HG02852 (cell line): Measurements from ENCODE around the gene DSG2.

Source experiments
- ATAC-seq: cut with Tn5 transposase; IDR thresholded peaks from one replicate; pipeline ENCODE4 v1.9.1; 2021; ENCODE audit warnings: mild to moderate bottlenecking, moderate library complexity; ENCODE audit not compliant: unreplicated experiment

DSG2 gene

DNA sequence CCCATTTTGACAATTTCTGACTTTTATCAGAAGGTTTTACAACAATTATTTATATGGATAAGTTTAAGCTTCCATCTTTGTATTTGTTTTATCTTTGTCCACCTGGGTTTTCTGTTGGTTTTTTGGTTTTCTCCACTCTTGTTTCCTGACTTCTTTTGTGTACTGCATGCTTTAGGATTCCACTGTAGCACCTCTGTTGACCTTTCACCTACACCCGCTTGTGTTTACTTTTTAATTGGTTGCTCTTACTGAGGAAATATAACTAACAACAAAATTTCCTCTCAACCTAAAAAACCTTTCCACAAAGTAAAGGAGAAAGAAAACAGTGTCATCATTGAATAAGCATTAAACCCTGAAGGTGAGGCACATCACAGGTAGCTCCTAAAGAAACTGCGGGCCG lies 53.9 kb downstream of the DSG2 start:
- no peak for ATAC-seq

DNA sequence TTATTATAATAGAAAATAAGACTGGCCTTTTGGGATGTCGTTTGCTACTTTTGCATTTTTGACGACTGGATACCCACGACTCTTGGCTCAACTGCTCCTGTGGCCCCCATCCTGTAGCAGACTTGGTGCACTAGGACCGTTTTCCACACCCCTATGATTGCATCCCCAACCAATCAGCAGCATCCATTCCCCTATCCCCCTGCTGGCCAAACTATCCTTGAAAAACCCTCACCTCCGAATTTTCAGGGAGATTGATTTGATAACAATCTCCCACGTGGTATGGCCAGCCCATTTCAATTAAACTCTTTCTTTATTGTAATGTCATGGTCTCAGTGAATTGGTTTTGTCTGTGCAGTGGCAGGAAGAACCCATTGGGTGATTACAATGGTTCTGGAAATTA lies 55.8 kb downstream of the DSG2 start:
- no peak for ATAC-seq

DNA sequence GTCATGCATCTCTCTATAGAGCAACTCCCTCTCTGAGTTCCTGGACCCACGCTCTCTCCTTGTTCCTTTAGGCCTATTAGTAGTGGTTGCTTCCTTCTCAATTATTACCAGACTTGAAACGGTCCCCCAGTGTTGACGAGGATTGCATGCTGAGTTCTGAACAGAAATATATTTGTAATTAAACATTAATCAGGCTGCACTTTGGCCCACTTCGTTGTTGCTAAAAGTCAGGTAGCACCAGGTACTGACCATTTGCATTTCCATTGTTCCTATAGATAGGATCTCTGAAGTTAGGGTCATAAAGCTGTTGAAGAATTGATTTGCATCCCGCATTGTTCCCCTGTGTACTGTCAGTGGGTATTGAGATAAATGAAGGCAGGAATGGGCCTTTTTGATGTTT lies 56.8 kb downstream of the DSG2 start:
- no peak for ATAC-seq

DNA sequence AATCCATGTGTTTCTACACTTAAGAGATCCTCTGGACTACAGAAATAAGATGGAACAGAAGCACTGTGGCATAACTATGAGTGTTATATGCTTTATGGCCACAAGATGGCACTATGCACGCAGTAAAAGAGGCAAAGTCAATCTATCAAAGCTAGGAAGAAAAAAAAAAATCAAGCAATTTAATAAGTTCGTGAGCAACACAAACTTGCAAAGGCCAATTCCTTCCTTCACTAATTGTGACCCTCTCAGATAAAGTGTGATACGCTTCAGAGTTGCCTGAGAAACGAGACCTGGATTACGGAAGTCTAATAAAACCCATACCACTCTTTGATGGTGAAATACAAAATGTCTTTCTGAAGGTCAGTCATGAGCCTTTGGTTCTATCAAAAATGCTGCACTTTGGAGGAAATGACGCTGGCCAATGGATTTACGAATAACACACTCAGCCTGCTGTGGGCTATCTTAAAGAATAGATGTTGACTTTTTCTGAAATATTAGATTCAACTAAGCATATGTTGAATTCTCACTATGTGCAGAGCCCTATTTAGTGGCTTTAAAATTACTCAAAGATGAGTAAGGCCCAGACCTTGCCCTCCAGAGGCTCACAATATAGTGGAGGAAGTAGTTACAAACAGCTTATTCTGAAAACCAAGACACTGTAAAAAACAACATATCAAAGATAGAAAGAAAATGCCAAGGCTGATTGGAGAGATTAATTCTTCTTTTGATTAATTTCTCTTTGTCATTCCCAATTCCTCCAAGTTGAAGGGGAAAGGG lies 58.2 kb downstream of the DSG2 start:
- ATAC-seq: peak; percentile 76

DNA sequence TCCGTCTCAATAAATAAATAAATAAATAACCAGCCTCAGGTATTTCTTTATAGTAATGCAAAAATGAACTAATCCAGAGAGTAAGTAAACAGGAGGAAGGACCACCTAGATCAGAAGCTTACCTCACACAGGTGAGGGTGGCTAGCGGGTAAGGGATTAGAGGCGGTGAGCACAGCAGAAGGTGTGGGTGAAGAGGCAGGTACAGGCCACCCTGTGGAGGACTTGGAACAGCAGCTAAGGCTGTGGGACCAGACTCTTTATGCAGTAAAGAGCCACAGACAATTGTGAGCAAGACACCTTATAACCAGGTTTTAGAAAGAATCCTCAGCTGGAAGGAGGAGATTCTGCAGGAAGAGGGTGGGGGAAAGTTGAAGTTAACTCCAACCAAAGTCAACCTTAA lies 59.5 kb downstream of the DSG2 start:
- no peak for ATAC-seq

DNA sequence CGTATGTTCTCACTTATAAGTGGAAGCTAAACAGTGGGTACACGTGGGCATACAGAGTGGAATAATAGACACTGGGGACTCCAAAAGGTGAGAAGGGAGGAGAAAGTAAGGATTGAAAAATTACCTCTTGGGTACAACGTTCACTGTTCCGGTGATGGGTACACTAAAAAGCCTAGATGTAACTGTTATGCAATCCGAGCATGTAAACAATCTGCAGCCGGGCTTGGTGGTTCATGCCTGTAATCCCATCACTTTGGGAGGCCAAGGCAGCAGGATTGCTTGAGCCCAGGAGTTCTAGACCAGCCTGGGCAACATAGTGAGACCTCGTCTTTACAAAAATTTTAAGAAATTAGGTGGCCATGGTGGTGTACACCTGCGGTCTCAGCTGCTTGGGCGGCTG lies 60.6 kb downstream of the DSG2 start:
- ATAC-seq: no peak

DNA sequence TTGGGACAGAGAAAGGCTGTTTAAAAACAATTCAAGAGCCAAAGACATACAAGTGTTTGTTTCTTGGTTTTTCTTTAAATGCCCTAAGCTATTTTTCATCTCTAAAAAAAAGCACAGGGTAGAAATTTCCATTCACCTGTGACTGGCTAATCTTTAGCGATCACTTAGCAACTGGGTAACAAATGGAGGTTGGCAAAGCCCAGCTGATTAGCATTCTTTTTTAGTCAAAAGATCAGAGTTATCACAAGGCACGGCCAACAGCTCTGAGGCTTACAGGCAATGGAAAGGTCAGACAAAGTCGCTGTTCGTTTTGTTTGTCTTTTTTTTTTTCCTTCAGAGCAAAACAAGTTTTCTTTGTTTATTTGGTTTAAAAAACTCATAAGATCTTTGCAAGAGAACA lies 64.7 kb downstream of the DSG2 start:
- no peak for ATAC-seq

DNA sequence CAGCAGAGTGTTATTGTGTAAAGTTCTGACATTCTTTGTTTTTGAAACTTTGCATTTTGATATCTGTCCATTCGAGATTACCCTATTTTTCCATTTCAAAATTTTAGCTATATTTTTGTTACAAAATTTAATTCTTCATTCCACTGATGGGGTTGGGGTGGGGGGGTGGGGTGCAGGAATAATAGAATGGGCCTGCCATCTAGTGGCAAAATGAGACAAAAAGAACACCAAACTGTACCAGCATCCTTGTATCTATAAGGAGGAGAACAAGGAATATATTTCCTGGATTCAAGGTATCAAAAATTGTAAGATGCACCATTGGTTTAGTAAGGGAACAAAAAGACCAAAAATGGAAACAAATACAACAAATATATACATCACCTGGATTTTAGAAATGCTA lies 65.8 kb downstream of the DSG2 start:
- no peak for ATAC-seq

DNA sequence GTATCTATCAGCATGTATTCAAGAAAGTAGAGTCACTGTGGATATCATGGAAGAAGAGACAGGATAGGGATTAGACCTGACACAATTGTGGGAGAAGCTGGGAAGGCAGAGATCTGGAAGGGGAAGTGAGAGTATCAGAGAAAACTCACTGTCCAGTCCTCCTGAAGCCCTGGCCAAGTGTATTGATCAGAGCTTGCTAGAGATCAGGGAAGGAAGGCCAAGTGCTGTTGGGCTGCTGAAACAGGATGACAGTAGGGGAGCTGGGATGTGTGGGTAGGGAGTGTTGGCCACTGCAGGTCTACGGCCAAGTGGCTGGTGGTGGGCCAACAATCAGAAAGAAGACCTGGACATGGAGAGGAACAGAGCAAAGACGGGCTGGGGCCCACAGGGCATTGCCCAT lies 67.4 kb downstream of the DSG2 start:
- no peak for ATAC-seq

DNA sequence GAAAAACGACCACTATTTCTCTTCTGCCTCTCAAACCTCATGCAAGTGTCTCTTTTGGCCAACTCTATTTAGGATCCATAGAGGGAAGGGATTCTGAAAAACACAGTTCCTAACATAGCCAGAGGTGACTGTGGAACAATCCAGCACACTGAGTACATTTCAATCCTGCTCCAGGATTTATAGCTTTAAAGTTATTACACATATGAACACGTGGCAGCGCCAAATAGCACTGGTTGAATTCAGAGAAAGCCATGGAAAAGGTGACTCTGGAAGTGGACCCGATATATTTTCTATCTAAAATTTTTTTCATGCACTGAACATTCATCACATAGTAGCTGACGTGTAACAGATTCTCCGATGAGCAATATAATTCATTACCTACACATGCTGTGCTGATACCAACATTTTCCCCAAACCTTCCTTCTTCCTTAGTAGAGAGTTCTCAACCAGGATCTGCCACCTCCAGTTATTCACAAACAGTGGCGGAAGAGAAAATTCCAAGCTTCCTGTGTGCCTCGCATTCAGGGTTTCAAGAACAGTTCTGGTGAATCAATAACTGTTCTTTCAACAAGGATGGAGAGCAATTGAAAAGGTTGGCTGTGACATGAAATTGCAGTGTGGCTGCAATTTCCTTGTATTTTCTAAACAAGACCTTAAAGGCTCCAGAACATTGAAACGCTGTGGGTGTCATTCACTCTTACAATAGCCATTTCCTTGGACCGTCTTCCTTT lies 68.0 kb downstream of the DSG2 start:
- no peak for ATAC-seq

DNA sequence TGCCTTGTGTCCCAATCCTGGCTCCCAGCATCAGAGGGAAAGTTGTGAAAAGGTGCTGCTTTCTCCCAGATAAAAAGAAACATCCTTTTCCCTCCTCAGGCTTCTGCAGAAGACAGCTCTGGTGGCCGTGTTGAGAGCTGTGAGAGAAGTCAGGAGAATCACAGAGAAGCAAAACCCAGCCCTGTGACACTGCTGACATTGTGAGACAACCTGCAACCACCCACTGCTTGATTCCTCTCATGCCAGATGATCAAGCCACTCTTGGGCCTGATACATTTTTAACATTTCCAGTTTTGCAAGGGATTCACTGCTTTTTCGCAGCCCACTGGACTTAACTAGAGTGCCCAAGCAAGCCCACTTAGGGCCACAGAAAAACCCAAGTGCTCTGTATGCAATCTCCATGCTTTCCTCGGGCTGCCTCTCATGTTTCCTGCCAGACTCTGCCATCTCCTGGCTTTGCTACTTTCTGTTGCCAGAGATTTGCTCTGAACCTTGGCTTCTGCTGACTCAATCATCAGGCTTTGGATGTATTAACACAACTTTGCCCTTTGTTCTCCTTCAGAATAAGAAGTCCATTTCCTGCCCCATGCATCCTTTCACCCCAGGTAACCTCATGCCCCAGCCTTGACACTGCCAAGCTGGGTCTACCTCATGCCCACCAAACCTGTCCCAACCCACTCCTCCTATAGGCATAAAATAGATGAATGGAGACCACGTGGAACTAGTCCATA lies 68.8 kb downstream of the DSG2 start:
- ATAC-seq: no peak

DNA sequence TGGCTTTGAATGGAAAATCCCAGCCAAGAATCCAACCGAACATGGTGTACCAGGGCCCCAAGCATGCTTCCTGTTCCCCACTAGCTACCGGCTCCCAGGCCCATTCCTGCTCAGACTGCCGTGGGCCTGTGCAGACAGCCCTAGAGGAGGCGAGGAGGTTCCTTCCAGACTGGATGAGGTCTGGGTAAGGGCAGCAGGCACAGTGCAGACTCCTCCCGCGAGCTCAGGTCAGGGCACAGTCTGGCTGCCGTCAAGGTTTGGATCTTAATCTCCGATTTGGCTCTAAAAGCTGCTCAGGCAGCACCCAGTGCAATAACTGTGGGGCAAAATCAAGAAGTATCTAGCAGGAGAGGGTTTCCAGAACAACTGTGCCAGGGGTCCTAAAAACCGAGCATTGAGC lies 74.4 kb downstream of the DSG2 start:
- ATAC-seq: no peak

DNA sequence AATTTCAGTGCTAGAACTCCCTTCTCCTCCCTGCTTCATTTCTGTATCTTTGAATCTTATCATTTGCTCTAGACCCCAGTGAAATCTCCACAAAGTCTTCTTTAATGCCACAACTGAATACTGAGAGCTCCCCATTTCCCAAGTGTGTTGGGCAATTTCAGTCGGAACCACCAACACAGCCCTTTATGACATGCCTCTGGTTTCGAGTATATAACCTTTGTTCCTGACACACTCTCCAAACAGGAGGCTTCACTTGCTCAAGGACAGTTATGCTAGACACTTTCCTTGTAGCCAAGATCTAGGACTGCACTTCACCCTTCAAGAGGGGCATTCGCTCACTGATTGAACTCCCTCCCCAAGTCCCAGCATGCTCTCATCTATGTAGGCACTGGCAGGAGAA lies 75.1 kb downstream of the DSG2 start:
- ATAC-seq: no peak

DNA sequence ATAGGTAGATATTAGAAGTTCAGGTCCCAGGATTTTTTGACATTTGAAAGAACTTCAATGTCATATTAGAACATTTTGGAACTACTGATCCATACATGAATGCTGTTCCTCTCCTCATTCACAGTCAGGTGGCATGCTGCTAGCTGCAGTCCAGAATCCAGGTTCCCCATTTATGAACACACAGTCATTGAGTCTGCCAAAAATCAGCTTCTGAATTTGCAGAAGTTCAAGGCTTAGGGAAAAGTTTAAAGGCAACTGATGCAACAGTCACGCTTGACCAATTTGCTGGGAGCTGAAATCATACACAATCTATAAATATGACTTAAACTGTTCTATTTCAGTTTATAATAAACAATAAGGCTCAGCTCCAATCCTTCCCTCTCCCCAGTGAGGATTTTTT lies 76.4 kb downstream of the DSG2 start:
- no peak for ATAC-seq

DNA sequence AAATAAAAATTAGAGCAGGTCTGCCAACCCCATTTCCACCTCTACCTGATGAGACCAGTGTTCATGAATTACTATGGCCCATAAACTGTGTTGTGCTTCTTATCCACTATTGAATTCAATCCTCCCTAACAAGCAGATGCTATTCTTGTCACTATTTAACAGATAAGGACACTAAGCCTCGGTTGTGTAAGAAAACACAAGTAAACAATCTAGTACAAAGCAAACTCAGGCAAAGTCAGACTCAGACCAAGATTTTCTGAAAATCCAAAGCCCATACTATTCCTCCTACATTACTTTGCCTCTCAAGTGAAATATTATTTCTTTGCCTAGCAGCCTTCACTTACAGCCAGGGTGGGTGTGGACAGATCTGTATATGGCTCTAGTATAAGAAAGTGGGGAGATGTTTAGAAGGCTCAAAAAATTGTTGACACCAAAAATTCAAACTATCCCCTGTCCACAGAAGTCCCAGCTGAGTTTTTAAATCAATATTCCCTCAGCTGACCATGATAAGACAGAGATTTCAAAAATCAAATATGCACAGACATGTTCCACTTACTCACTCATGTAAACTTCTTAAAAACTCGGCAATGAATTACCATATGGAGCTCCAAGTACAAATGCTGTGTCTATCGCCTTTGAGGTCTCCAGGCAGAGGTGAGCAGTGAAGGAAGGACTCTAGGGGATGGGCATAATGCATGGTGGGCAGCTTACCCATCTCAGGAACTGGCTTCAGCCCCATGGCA lies 77.7 kb downstream of the DSG2 start:
- no peak for ATAC-seq

DNA sequence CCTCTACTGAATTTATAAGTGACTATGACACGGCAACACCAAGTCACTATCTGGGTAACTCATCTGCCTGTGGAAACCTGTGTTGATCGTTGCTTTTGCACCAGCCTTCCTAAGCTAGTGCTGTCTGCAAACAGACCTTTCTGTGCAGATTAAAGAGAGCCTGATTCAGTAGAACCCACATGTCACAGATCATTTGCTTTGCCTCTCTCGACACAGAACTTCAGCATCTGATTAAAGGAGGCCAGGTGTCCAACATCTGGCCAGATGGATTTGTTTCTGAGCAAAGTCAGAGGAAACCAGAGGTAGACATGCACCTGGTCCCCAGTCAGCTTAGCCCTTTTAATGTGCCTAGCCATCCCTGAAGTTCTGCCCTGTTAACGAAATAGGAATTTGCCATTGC lies 78.7 kb downstream of the DSG2 start:
- ATAC-seq: peak; percentile 77

DNA sequence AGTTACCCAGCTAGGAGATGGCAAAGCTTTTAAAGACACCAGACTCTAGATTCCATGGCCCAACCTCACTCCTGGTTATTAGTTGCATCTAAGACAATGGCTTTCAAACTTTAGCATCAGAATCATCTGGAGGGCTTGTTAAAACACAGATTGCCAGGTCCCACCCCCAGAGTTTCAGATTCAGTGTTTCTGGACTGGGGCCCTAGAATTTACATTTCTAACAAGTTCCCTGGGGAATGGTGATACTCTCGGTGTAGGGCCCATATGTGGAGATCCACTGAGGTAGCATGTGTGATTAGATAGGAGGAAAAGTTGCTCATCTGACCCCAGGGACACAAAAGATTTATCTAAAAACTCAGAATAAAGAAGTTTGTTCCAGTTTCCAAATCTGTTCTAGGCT lies 79.2 kb downstream of the DSG2 start:
- ATAC-seq: peak; percentile 30

DNA sequence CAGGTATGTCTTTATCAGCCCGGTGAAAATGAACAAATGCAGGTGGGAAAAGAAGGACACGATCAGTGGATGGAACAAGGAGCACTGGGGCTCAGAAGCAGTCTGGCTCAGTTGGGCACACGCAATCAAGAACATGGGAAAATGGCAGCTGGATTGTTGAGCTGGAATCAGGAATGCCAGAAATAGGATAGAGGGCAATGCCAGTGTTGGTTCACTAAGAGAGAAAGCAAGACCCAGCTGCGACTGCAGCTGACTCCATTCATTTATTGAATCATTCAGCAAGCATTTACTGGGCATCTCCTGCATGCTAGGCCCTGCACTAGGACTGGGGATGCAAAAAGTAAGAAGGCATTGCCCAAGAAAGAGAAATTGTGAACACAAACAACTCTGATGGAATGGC lies 80.1 kb downstream of the DSG2 start:
- no peak for ATAC-seq

DNA sequence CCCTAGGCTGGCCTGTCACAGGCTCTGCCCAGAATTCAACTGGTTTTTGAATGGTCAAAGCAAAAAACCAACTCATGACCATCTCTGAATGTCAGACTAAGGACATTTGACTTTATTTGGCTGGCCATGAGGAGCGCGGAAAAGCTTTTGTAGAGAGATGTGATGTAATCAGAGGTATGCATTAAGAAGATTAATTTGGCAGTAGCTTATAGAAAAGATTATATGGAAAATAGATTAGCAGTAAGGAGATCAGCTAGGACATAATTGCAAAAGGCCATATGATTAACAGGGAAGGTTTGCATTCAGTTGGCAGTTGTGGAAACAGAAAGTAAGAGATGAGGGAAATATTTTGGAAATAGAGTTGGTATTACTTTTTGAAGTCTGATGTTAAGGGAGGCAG lies 81.4 kb downstream of the DSG2 start:
- ATAC-seq: no peak

DNA sequence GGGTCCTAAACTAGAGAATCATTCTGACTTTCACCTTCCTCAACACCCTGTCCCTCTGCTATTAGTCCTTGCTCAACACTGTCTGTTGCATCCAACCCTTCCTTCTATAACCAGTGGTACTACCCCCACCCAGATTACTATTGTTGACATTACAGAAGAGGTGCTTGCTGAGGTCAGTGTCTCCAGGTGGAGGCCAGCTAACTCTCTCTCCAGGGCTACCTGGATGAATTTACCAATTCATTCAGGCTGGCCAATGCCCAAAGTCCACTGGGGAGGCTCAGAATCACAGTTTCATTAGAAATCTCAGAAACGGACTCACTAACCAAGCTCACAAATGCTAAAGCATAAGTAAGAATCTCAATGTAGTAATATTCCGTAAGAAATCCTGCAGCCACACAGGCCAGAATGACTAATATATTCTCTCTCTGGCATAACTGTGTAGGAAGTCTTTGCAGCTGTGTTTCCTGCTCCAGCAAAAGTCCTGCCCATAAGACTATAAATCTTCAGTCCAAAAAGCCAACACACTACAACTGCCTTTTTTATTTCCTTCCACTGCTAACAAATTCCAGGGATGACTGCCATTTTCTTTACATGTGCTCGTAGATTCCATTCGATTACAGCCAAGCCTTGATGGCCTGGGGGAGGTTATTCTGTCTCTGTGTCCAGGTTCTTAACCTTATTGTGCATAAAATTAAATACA lies 83.7 kb downstream of the DSG2 start:
- no peak for ATAC-seq
